ENCODE data around the gene ITPRIPL2.

The ITPRIPL2 gene

DNA sequence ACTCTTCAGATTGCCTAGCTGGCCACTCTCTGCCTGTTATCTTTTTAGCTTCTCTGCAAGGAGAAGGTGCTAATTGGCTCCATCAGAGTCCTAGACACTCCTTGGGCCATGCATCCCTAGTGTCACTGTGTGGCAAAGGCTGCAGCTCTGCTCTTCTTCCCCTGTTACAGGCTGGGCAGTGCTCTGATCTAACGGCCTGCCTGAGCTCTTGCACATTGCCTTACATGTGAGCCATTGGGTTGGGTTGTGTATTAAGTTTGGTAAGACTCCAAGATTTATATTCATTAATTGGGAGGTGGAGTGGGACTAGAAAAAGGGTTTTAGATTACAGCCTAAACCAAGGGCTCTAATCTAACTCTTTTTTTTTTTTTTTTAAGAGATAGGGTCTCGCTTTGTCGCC, 31.2 kb downstream of the ITPRIPL2 start:
- DNase-seq, result no peak

GRCh38 chr16:19147126-19147525, 33.4 kb downstream of the ITPRIPL2 start:
- DNase-seq, result no peak

DNA sequence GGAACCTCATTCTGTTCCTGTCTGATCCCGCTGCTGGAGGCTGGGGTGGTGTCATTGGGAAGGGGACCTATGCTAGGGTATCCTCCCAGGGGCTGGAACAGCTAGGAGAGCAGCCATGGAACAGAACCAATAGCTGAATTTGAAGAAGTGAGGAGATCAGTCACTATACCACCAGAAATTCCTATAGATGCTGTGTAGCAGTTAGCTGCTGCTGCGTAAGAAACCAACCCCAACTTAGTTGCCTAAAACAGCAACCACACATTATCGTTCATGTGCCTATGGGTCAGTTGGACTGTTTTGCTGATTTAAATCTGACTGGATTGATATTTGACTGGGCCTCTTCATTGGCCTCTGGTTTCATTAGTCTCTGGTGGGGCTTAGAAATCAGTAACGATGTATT, 33.9 kb downstream of the ITPRIPL2 start:
- DNase-seq, result no peak

DNA sequence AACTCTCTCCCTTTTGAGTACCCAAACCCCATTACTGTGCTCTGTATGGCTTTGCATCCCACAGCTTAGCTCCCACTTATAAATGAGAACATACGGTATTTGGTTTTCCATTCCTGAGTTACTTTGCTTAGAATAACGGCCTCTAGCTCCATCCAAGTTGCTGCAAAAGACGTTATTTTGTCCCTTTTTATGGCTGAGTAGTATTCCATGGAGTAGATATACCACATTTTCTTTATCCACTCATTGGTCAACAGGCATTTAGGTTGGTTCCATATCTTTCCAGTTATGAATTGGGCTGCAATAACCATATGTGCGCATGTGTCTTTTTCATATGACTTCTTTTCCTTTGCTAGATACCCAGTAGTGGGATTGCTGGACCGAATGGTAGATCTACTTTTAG, 34.4 kb downstream of the ITPRIPL2 start:
- no peak for DNase-seq

DNA sequence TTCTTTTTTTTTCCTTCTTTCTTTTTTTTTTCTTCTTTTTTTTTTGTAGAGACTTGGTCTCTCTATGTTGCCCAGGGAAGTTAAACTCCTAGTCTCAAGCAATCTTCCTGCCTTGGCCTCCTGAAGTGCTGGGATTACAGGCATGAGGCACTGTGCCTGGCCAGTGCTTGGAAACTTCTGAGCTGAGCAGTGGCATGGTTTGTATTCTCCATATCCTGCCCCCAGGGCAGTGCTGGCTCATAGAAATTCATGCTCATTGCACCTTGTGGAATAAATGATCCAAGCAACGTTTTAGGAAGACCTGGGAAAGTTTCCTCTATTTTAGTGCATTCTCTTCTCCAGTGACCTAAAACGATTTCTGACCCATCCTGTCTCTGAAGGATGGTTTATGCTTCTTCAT, 37.5 kb downstream of the ITPRIPL2 start:
- no peak for DNase-seq

DNA sequence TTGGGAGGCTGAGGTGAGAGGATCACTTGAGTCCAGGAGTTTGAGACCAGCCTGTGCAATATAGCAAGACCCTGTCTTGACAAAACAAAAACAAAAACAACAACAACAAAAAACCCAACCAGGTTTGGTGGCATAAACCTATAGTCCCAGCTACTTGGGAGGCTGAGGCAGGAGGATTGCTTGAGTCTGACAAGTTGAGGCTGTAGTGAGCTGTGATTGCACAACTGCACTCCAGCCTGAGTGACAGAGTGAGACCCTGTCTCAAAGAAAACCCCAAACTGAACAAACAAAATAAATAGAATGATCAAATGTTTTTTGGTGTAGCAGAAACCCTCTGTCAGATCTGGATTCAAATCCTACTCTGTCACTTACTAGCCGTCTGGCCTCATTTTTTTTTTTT, 38.3 kb downstream of the ITPRIPL2 start:
- DNase-seq, result no peak

- DNase-seq, result no peak
Measured at GRCh38 chr16:19153876-19154275, 40.1 kb downstream of the ITPRIPL2 start.

DNA sequence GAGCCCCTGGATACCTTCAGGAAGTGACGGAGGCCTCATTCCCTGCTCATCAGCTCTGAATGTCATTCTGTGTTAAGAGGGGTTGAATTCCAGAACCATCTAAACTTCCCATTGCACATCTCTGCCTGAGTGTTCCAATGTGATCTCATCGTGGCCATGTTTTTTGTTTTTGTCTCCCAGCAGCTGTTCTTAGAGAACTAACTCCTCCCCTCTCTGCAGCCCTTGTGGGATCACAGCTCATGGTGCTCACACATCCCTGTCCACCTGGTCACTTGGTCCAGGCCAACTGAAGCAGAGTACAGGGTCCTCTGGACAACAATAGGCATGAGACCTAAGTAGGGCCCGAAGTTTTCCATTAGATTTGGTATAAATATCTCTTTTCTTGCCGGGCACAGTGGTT, 48.3 kb downstream of the ITPRIPL2 start:
- no peak for DNase-seq

DNA sequence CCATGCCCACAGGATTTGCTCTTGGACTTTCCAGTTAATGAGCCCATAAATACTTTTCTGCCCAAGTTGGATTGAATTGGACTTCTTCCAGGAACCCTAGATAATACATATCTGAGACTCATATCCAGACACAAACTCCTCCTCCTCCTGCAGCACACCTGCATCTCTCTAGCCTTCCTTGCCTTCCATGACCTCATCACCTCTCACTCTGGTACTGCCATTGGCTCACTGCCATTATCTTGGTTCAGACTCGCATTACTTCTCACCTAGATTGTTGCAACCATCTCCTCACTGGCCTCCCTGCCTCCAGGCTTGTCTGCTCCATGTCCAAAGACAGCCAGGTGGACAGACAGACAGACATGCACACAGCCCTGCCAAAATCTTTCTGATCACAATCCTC, 49.5 kb downstream of the ITPRIPL2 start:
- no peak for DNase-seq

- no peak for DNase-seq
Measured at GRCh38 chr16:19164285-19164684, 50.5 kb downstream of the ITPRIPL2 start.

DNA sequence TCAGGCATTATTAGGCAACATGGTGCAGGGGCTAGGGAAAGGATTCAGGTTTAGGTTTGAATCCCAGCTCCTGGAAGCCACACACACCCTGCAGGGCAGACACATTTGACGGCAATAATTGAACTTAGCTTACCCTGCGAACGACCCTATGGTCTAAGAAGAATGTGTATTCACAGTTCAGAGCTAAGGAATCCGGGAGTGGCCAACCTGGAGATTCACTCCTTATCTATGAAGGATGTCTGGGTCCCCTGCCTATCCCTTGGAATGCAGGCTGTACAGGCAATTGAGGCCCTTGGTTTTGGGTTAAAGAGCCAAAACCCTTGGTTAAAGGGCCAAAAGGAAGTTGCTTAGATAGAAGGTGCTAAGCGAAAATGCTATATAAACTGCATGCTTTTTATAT, 51.3 kb downstream of the ITPRIPL2 start:
- DNase-seq, result no peak

GRCh38 chr16:19166500-19166899, 52.7 kb downstream of the ITPRIPL2 start:
- no peak for DNase-seq

- peak; percentile 16 for DNase-seq
Measured at GRCh38 chr16:19167710-19168370, 54.1 kb downstream of the ITPRIPL2 start, which contains the start of gene SYT17. TSS of gene SYT17 (plus strand) at chr16:19168240. CDS start at chr16:19168647, 407 bp downstream.

- DNase-seq, result no peak
Measured at GRCh38 chr16:19168371-19169081, 54.8 kb downstream of the ITPRIPL2 start.

- no peak for DNase-seq
Measured at GRCh38 chr16:19169082-19169639, 55.4 kb downstream of the ITPRIPL2 start.

GRCh38 chr16:19170043-19170655, 56.4 kb downstream of the ITPRIPL2 start:
- DNase-seq, result no peak

Measured in CD4-positive, alpha-beta T cell treated with Interleukin-12 subunit alpha and Interleukin-12 subunit beta, for 1 hour (primary cell).